OCI-LY7 (cell line): Measurements from ENCODE around the gene SLC5A5.

ENCODE experiments used
- CTCF ChIP-seq: fragments of 200-600 bp; sonication (generic); conservative IDR thresholded peaks from 2 replicates; pipeline ENCODE4 v1.5.1; 2014; ENCODE audit warnings: mild to moderate bottlenecking, antibody characterized with exemption, low read length, moderate library complexity, mixed read lengths
- EZH2phosphoT487 ChIP-seq: fragments of 200-600 bp; sonication (generic); IDR thresholded peaks from 2 replicates; pipeline ENCODE4 v1.6.1; 2018; ENCODE audit warnings: low read depth, borderline replicate concordance, mild to moderate bottlenecking, mixed run types, antibody characterized with exemption, low read length, moderate library complexity, mixed read lengths

DNA sequence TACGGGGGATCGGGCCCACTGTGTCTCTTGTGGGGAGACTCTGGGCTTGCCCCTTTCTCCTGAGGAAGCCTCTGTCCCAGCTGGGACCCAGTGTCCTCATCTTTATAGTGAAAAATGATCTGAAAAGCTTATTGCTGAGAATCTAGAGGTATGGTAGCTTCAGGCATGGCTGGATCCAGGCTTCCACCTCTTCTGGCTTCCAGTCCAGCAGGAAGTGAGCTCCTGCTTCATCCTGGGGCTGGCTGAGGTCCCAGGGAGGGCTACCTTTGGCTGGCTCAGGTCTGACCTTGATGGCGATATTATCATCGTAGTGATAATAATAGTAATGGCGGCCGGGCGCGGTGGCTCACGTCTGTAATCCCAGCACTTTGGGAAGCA is 3.0 kb downstream of the SLC5A5 start:
- TF ChIP-seq CTCF (no peak), EZH2phosphoT487 (no peak)
